ENCODE results near the gene CCDC91. TPM values are rescaled to one million over a fixed set of nuclear protein-coding genes. Genes with fewer than 3 reads are reported as not detected.
"Not testable (repeated sequence)": the region's sequence is repeated elsewhere in the genome, so short reads cannot be mapped to it uniquely, and the experiment has no call there.

Gene CCDC91
- total RNA-seq, 1 donor from 2014 or later: 23.5 TPM

DNA sequence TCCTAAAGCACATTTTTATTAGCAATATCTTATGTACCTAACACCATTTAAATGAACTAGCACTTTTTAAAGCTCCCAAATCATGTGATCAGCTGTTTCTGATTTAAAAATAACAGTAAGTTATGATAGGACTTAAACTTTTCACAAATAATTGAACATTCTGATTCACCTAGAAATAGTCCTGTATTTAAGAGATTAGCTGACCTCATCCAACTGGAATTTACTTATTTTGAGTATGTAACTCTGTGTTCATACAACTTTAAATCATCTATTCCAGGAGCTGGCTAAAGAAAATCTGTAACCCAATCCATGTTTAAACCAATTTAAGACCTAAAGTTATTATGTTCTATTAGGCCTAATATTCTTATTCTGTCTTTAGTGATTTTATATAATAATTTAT, 184.3 kb downstream of the CCDC91 start:
- DNase-seq (ENCODE audit: low read depth): no peak

DNA sequence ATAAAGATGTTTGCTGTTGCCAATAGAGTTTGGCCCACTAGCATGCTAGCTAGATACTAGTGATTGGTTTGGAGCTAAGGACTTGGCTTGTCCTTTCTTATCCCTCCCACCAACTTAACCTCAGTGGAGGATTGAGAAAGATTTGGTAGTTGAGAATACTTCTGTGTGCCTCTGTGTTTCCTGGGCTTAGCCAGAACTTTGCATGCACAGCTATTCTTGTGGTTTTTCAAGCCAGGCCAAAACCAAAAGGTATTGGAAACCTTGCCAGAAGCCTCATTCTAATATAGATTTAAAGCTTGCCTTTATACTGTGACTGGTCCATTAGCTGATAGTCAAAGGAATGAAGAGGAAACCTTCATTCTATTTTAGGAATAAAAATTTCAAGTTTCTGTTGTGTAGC, 188.5 kb downstream of the CCDC91 start:
- no peak for DNase-seq (ENCODE audit: low read depth)
- no peak for TF ChIP-seq CTCF (IDR thresholded peaks at IDR 0.05; ENCODE audit: insufficient read depth, low read length, poor library complexity, severe bottlenecking)

More for the DNA sequence above, 184.3 kb downstream of the CCDC91 start:
- Histone ChIP-seq H3K36me3 (ENCODE audit: control insufficient read depth, insufficient read depth, low read length) (no peaks in the 10 kb centered on the region), H3K27me3 (ENCODE audit: control insufficient read depth, insufficient read depth, low read length) (no peaks in the 10 kb centered on the region), H3K4me3 (ENCODE audit: low read depth, low read length) (no peak overlapping the region)
- TF ChIP-seq CTCF (IDR thresholded peaks at IDR 0.05; ENCODE audit: insufficient read depth, low read length, poor library complexity, severe bottlenecking): no peak

DNA sequence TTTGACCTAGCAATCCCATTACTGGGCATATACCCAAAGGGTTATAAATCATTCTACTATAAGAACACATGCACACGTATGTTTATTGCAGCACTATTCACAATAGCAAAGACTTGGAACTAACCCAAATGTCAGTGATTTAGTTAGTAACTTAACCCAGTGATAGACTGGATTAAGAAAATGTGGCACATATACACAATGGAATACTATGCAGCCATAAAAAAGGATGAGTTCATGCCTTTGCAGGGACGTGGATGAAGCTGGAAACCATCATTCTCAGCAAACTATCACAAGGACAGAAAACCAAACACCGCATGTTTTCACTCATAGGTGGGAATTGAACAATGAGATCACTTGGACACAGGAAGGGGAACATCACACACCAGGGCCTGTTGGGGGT, 189.5 kb downstream of the CCDC91 start:
- not testable (repeated sequence) for H3K4me3 ChIP-seq (ENCODE audit: low read depth, low read length); H3K27me3 ChIP-seq (ENCODE audit: control insufficient read depth, insufficient read depth, low read length); DNase-seq (ENCODE audit: low read depth); H3K36me3 ChIP-seq (ENCODE audit: control insufficient read depth, insufficient read depth, low read length)

More for the DNA sequence above, 188.5 kb downstream of the CCDC91 start:
- Histone ChIP-seq H3K27me3 (ENCODE audit: control insufficient read depth, insufficient read depth, low read length) (no peaks in the 10 kb centered on the region), H3K36me3 (ENCODE audit: control insufficient read depth, insufficient read depth, low read length) (no peaks in the 10 kb centered on the region), H3K4me3 (ENCODE audit: low read depth, low read length) (no peak overlapping the region)

GRCh38 chr12:28383368-28383767, 193.1 kb downstream of the CCDC91 start:
- H3K36me3 ChIP-seq (ENCODE audit: control insufficient read depth, insufficient read depth, low read length): no peaks in the 10 kb centered on the region
- no peak for DNase-seq (ENCODE audit: low read depth)
- H3K27me3 ChIP-seq (ENCODE audit: control insufficient read depth, insufficient read depth, low read length): no peaks in the 10 kb centered on the region
- no peak for TF ChIP-seq CTCF (IDR thresholded peaks at IDR 0.05; ENCODE audit: insufficient read depth, low read length, poor library complexity, severe bottlenecking)
- no peak overlapping the region for H3K4me3 ChIP-seq (ENCODE audit: low read depth, low read length)

DNA sequence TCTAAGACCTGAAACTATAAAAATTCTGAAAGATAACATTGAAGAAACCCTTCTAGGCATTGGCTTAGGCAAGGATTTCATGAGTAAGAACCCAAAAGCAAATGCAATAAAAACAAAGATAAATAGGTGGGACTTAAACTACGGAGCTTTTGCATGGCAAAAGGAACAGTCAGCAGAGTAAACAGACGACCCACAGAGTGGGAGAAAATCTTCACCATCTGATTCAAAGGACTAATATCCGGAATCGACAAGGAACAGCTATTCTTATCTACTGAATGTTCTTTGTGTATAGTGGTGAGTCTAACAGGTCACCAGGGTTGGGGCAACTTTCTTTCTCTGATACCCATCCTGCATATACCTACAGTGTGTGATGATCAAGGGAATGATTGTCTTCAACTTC, 198.6 kb downstream of the CCDC91 start:
- DNase-seq (ENCODE audit: low read depth): no peak
- no peak overlapping the region for H3K4me3 ChIP-seq (ENCODE audit: low read depth, low read length)
- H3K27me3 ChIP-seq (ENCODE audit: control insufficient read depth, insufficient read depth, low read length): no peaks in the 10 kb centered on the region
- no peaks in the 10 kb centered on the region for H3K36me3 ChIP-seq (ENCODE audit: control insufficient read depth, insufficient read depth, low read length)
- no peak for TF ChIP-seq CTCF (IDR thresholded peaks at IDR 0.05; ENCODE audit: insufficient read depth, low read length, poor library complexity, severe bottlenecking)

GRCh38 chr12:28390206-28390605, 199.9 kb downstream of the CCDC91 start:
- no peak for DNase-seq (ENCODE audit: low read depth)
- no peaks in the 10 kb centered on the region for H3K36me3 ChIP-seq (ENCODE audit: control insufficient read depth, insufficient read depth, low read length)
- no peak for TF ChIP-seq CTCF (IDR thresholded peaks at IDR 0.05; ENCODE audit: insufficient read depth, low read length, poor library complexity, severe bottlenecking)
- no peak overlapping the region for H3K4me3 ChIP-seq (ENCODE audit: low read depth, low read length)
- H3K27me3 ChIP-seq (ENCODE audit: control insufficient read depth, insufficient read depth, low read length): no peaks in the 10 kb centered on the region

Measured in kidney epithelial cell (primary cell).